Neural cell (in vitro differentiated cells): ENCODE results near the gene TMF1. TPM values are rescaled to one million over a fixed set of nuclear protein-coding genes. Genes with fewer than 3 reads are reported as not detected.
A peak's percentile ranks its signal among the peaks of the same experiment; 100 is the strongest.

Experiments
- H2AFZ ChIP-seq: fragments of 200-600, 300-800 bp; sonication (generic), shearing (Covaris generic); 2 replicates; pipeline ENCODE4 v1.6.0; 2014; ENCODE audit warnings: low read depth, mild to moderate bottlenecking, antibody characterized with exemption, low read length, moderate library complexity
- H3F3A ChIP-seq: fragments of 200-600 bp; shearing (Covaris generic); 2 replicates; pipeline ENCODE4 v1.6.1; 2016; ENCODE audit warnings: mild to moderate bottlenecking, moderate library complexity, mixed read lengths, antibody characterized with exemption, low read length; ENCODE audit not compliant: insufficient read depth, poor library complexity, severe bottlenecking
- H3K27ac ChIP-seq: fragments of 200-600, 300-800 bp; sonication (generic), shearing (Covaris generic); 2 replicates; pipeline ENCODE4 v1.5.1; 2014; ENCODE audit warnings: mild to moderate bottlenecking, low read length, moderate library complexity
- H3K27me3 ChIP-seq: fragments of 300-800, 200-600 bp; sonication (generic), shearing (Covaris generic); 2 replicates; pipeline ENCODE4 v1.6.0; 2014; ENCODE audit warnings: mild to moderate bottlenecking, low read depth, low read length, moderate library complexity; ENCODE audit not compliant: insufficient read depth
- H3K36me3 ChIP-seq: fragments of 300-800, 200-600 bp; sonication (generic), shearing (Covaris generic); 2 replicates; pipeline ENCODE4 v1.5.1; 2014; ENCODE audit warnings: mild to moderate bottlenecking, antibody characterized with exemption, low read length, moderate library complexity; ENCODE audit not compliant: insufficient read depth
- H3K4me2 ChIP-seq: fragments of 300-800, 200-600 bp; sonication (generic), shearing (Covaris generic); 2 replicates; pipeline ENCODE4 v1.6.0; 2014; ENCODE audit warnings: mild to moderate bottlenecking, low read length
- H3K4me3 ChIP-seq: fragments of 300-800, 200-600 bp; sonication (generic), shearing (Covaris generic); 2 replicates; pipeline ENCODE4 v1.5.1; 2014; ENCODE audit warnings: mild to moderate bottlenecking, low read length, moderate library complexity
- H3K79me2 ChIP-seq: fragments of 200-600 bp; shearing (Covaris generic); replicated peaks from 2 replicates; pipeline ENCODE4 v1.6.0; 2014; ENCODE audit warnings: mild to moderate bottlenecking, low read length, moderate library complexity; ENCODE audit not compliant: insufficient read depth
- H3K9ac ChIP-seq: fragments of 300-800, 200-600 bp; sonication (generic), shearing (Covaris generic); 2 replicates; pipeline ENCODE4 v1.6.1; 2016; ENCODE audit warnings: mild to moderate bottlenecking, low read length, mixed read lengths
- H3K9me2 ChIP-seq: fragments of 200-600 bp; shearing (Covaris generic); 2 replicates; pipeline ENCODE4 v1.6.1; 2016; ENCODE audit warnings: mild to moderate bottlenecking, low read length, mixed read lengths; ENCODE audit not compliant: insufficient read depth
- H3K9me3 ChIP-seq: fragments of 200-600, 300-800 bp; sonication (generic), shearing (Covaris generic); 2 replicates; pipeline ENCODE4 v1.6.1; 2016; ENCODE audit warnings: mild to moderate bottlenecking, mixed run types, low read length, moderate library complexity, mixed read lengths
- H4K20me1 ChIP-seq: fragments of 200-600 bp; shearing (Covaris generic); 2 replicates; pipeline ENCODE4 v1.6.1; 2016; ENCODE audit warnings: mild to moderate bottlenecking, mixed run types; ENCODE audit not compliant: insufficient read depth
- EP300 ChIP-seq: fragments of 450-650 bp; conservative IDR thresholded peaks from 2 replicates; pipeline ENCODE4 v1.6.1; 2014; ENCODE audit warnings: antibody characterized with exemption, mild to moderate bottlenecking, moderate library complexity; ENCODE audit not compliant: poor library complexity, severe bottlenecking
- EZH2 ChIP-seq: fragments of 200-600, 300-800 bp; shearing (Covaris generic), sonication (generic); IDR thresholded peaks from 2 replicates; pipeline ENCODE4 v1.6.1; 2014; ENCODE audit warnings: antibody characterized with exemption, low read length, borderline replicate concordance, mild to moderate bottlenecking; ENCODE audit not compliant: insufficient read depth, poor library complexity, severe bottlenecking
- MXI1 ChIP-seq: fragments of 450-650 bp; conservative IDR thresholded peaks from 2 replicates; pipeline ENCODE4 v1.6.1; 2014; ENCODE audit warnings: antibody characterized with exemption, mild to moderate bottlenecking; ENCODE audit not compliant: poor library complexity, severe bottlenecking
- POLR2AphosphoS5 ChIP-seq: IDR thresholded peaks from 2 replicates; pipeline ENCODE4 v1.6.1; 2012
- RAD21 ChIP-seq: fragments of 450-650 bp; conservative IDR thresholded peaks from 2 replicates; pipeline ENCODE4 v1.6.1; 2014; ENCODE audit warnings: antibody characterized with exemption, mild to moderate bottlenecking, moderate library complexity
- SMC3 ChIP-seq: fragments of 450-650 bp; conservative IDR thresholded peaks from 2 replicates; pipeline ENCODE4 v1.6.1; 2014; ENCODE audit warnings: antibody characterized with exemption, mild to moderate bottlenecking, moderate library complexity; ENCODE audit not compliant: poor library complexity
- TAF1 ChIP-seq: IDR thresholded peaks from 2 replicates; pipeline ENCODE4 v1.6.1; 2012; ENCODE audit warnings: low read depth
- polyA plus RNA-seq: library from polyadenylated mRNA; depleted of rRNA; stranded (reverse); fragments of >200 nt; gene quantifications from 2 replicates; pipeline ENCODE4 v1.2.3, GENCODE V29; 2014
- TF ChIP-seq, protein P1 (sequence below): IDR thresholded peaks from 2 replicates; pipeline ENCODE4 v1.6.1; 2012; ENCODE audit warnings: borderline replicate concordance
- TF ChIP-seq, protein P2 (sequence below): fragments of 450-650 bp; IDR thresholded peaks from 2 replicates; pipeline ENCODE4 v1.5.1; 2014; ENCODE audit warnings: antibody characterized with exemption, mild to moderate bottlenecking, moderate library complexity; ENCODE audit not compliant: poor library complexity, severe bottlenecking

Gene TMF1
- polyA plus RNA-seq, 1 donor from 2014 or later, result 21.4 TPM

GRCh38 chr3:69085168-69085832, 33.2 kb upstream of the TMF1 start:
- Histone ChIP-seq H3K9me3 (no peaks in the 10 kb centered on the region), H3K9me2 (no peaks in the 10 kb centered on the region), H3K9ac (peak overlapping the region; percentile 84), H3K4me3 (peak overlapping the region; percentile 89), H3K27ac (peak overlapping the region; percentile 76), H3K36me3 (no peaks in the 10 kb centered on the region), H3K27me3 (no peaks in the 10 kb centered on the region), H4K20me1 (no peaks in the 10 kb centered on the region), H3K4me2 (peak overlapping the region; percentile 74), H3F3A (no peaks in the 10 kb centered on the region), H2AFZ (peak overlapping the region; percentile 73), H3K79me2 (peaks cover 40% of the 10 kb centered on the region)
- TF ChIP-seq, protein P1, sequence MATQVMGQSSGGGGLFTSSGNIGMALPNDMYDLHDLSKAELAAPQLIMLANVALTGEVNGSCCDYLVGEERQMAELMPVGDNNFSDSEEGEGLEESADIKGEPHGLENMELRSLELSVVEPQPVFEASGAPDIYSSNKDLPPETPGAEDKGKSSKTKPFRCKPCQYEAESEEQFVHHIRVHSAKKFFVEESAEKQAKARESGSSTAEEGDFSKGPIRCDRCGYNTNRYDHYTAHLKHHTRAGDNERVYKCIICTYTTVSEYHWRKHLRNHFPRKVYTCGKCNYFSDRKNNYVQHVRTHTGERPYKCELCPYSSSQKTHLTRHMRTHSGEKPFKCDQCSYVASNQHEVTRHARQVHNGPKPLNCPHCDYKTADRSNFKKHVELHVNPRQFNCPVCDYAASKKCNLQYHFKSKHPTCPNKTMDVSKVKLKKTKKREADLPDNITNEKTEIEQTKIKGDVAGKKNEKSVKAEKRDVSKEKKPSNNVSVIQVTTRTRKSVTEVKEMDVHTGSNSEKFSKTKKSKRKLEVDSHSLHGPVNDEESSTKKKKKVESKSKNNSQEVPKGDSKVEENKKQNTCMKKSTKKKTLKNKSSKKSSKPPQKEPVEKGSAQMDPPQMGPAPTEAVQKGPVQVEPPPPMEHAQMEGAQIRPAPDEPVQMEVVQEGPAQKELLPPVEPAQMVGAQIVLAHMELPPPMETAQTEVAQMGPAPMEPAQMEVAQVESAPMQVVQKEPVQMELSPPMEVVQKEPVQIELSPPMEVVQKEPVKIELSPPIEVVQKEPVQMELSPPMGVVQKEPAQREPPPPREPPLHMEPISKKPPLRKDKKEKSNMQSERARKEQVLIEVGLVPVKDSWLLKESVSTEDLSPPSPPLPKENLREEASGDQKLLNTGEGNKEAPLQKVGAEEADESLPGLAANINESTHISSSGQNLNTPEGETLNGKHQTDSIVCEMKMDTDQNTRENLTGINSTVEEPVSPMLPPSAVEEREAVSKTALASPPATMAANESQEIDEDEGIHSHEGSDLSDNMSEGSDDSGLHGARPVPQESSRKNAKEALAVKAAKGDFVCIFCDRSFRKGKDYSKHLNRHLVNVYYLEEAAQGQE, result no peak
- TF ChIP-seq EZH2 (no peak), EP300 (no peak), POLR2AphosphoS5 (no peak), TAF1 (no peak), MXI1 (no peak), RAD21 (no peak), SMC3 (no peak)
- TF ChIP-seq, protein P2, sequence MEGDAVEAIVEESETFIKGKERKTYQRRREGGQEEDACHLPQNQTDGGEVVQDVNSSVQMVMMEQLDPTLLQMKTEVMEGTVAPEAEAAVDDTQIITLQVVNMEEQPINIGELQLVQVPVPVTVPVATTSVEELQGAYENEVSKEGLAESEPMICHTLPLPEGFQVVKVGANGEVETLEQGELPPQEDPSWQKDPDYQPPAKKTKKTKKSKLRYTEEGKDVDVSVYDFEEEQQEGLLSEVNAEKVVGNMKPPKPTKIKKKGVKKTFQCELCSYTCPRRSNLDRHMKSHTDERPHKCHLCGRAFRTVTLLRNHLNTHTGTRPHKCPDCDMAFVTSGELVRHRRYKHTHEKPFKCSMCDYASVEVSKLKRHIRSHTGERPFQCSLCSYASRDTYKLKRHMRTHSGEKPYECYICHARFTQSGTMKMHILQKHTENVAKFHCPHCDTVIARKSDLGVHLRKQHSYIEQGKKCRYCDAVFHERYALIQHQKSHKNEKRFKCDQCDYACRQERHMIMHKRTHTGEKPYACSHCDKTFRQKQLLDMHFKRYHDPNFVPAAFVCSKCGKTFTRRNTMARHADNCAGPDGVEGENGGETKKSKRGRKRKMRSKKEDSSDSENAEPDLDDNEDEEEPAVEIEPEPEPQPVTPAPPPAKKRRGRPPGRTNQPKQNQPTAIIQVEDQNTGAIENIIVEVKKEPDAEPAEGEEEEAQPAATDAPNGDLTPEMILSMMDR, result no peak

GRCh38 chr3:69084326-69085167, 32.4 kb upstream of the TMF1 start, which contains the start of gene ARL6IP5:
ARL6IP5 (plus strand) TSS chr3:69084937; CDS start chr3:69085048, 111 bp downstream.
- Histone ChIP-seq H3K79me2 (peaks cover 44% of the 10 kb centered on the region), H3K4me2 (peak within 1 kb of the TSS; percentile 74), H3K27me3 (no peaks in the 10 kb centered on the region), H3K27ac (peak within 1 kb of the TSS; percentile 76), H4K20me1 (no peaks in the 10 kb centered on the region), H3K9me3 (no peaks in the 10 kb centered on the region), H3K4me3 (peak within 1 kb of the TSS; percentile 89), H3K9ac (peak within 1 kb of the TSS; percentile 84), H2AFZ (peak within 1 kb of the TSS; percentile 73), H3K9me2 (no peaks in the 10 kb centered on the region), H3F3A (no peaks in the 10 kb centered on the region), H3K36me3 (no peaks in the 10 kb centered on the region)
- TF ChIP-seq EP300 (peak; percentile 37), EZH2 (no peak), MXI1 (peak; percentile 58), RAD21 (peak; percentile 15), SMC3 (no peak), TAF1 (no peak), POLR2AphosphoS5 (peak; percentile 84)
- TF ChIP-seq, protein P1, result no peak
- TF ChIP-seq, protein P2, result no peak
